Rectal smooth muscle tissue (tissue), 1 donor: ENCODE measurements around the gene TIMM23.

Source experiments
- H3K27ac ChIP-seq: one replicate; pipeline ENCODE4 v1.7.0; 2013; ENCODE audit warnings: low read depth, low read length, inconsistent platforms
- H3K27me3 ChIP-seq: one replicate; pipeline ENCODE4 v1.7.0; 2013; ENCODE audit warnings: low read length; ENCODE audit not compliant: control insufficient read depth, insufficient read depth
- H3K36me3 ChIP-seq: one replicate; pipeline ENCODE4 v1.7.0; 2013; ENCODE audit warnings: low read length; ENCODE audit not compliant: control insufficient read depth, insufficient read depth
- H3K4me1 ChIP-seq: one replicate; pipeline ENCODE4 v1.7.0; 2013; ENCODE audit warnings: low read length; ENCODE audit not compliant: control insufficient read depth, insufficient read depth
- H3K4me3 ChIP-seq: one replicate; pipeline ENCODE4 v1.7.0; 2013; ENCODE audit warnings: low read length
- H3K9ac ChIP-seq: one replicate; pipeline ENCODE4 v1.7.0; 2013; ENCODE audit warnings: low read length

TIMM23 gene

GRCh38 chr10:46052057-46052790 is 79.9 kb downstream of the TIMM23 start:
- H3K4me1 ChIP-seq = no peaks in the 10 kb centered on the region
- no peaks in the 10 kb centered on the region for H3K27me3 ChIP-seq
- no peak overlapping the region for H3K9ac ChIP-seq
- no peak overlapping the region for H3K27ac ChIP-seq
- no peaks in the 10 kb centered on the region for H3K36me3 ChIP-seq
- no peak overlapping the region for H3K4me3 ChIP-seq

GRCh38 chr10:46052791-46053375 is 80.6 kb downstream of the TIMM23 start:
- H3K27me3 ChIP-seq = no peaks in the 10 kb centered on the region
- H3K36me3 ChIP-seq = no peaks in the 10 kb centered on the region
- no peaks in the 10 kb centered on the region for H3K4me1 ChIP-seq
- no peak overlapping the region for H3K27ac ChIP-seq
- no peak overlapping the region for H3K4me3 ChIP-seq
- no peak overlapping the region for H3K9ac ChIP-seq
